SW480 (cell line): Measurements from ENCODE around the gene NECAB2.

ENCODE experiments used
- DNase-seq: peaks from one replicate; pipeline ENCODE4 v3.0.0-alpha.2; 2016; ENCODE audit warnings: low spot score

NECAB2 gene

DNA sequence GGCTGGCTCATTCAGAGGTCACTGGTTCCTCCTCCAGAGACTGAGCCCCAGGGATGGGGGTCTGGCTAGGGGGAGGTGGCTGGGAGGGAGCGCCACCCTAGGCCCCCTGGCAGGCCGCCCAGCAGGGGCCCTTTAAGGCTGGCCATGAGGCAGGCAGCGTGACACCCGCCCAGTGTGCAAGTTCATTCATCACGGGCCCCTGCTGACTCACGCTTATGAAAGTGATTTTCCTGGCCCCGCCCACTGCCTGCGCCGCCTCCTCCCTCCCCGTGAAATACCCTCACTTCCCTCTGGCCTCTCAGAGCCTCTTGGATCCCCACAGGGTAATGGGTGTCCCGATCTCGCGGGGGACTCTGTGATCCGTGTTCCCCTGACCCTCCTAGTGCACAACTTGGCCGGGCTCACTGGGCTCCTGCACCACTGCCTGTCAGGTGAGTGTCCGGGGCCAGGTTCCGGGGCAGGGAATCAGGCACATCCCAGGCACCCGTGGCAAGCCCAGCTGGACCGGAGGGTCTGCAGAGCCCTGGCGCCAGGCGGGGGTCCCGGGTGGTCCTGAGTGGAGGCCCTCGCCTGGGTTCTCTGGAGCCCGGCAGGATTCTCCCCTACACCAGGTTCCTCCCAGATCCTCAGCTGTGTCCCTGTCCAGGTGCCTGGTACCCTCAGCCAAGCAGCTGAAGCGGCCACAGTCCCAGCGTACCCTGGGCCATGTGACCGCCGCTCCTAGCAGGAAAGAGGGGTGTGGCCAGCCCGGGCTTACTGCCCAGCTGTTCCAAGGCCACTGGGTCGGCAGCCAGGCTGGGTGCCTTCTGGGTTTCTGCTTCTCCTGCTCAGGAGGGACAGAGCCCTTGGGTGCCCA, 14.9 kb upstream of the NECAB2 start, which contains the start of gene OSGIN1:
TSS of gene OSGIN1 (plus strand) at position 301 of the 856 bp plus-strand sequence. CDS start 4,432 bp downstream, outside the sequence.
- peak; percentile 89 for DNase-seq

- DNase-seq = peak; percentile 62
Measured at GRCh38 chr16:83953796-83954576, 14.1 kb upstream of the NECAB2 start.

DNA sequence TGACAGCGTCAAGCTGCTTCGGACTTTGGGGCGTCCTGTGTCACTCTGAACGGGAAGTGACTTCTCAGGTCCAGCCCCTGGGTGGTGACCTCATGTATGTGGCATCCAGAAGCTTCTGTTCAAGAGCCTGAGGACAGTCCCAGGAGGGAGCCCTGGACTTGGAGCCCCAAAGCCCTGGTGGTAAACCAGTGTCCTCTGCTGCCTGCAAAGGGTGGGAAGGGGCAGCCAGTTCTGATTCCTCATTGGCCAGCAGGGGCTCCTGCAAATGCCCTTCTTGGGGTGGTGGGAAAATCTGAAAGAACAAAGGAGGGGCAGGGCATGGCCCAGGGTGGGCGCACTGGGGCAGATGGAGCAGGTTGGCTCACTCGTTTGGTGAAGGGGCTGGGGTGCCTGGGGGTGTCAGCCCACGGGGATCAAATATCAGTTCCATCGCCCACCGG, 13.4 kb upstream of the NECAB2 start:
- DNase-seq = peak; percentile 57

DNA sequence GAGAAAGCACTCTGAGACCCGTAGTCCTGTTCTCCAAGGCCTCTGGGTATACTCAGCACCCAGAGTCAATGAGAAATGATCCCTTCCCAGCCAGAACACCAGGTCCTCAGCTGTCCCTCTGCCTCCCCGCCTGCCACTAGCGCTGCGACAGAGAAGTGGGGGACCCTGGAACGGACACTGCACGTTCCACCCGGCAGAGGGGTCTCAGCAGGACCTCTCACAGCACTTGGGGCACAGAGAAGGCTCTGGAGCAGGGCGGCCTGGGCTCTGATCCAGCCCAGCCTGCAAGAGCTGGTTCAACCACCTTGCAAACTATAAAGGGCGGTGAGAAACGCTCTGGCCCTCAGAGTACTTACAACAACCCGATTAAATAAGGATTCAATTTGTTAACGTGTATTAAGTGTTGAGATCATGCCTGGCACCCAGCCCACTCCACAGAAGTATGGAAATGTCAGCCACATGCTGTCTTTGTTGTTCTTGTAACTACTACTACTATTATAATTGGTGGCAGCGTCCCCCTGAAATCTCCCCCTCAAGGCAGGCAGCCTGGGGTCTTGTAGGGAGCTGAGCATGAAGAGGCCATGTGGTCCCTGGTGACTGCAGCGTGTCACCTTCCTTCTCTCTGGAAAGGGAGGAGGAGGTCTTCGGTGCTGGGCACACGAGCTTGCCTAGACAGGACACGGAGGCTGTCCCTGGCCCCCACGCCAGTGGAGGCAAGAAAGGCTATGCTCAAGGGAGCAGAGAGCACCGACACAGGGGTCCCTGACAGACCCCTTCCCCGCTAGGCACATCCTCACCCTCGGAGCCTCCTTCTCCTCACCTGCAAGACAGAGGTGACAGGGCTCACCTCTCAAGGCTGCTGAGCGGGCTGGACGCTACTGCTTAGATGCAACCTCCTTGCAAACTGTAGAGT, 12.6 kb upstream of the NECAB2 start:
- no peak for DNase-seq

GRCh38 chr16:83956336-83957289, 11.4 kb upstream of the NECAB2 start:
- peak; percentile 70 for DNase-seq

DNA sequence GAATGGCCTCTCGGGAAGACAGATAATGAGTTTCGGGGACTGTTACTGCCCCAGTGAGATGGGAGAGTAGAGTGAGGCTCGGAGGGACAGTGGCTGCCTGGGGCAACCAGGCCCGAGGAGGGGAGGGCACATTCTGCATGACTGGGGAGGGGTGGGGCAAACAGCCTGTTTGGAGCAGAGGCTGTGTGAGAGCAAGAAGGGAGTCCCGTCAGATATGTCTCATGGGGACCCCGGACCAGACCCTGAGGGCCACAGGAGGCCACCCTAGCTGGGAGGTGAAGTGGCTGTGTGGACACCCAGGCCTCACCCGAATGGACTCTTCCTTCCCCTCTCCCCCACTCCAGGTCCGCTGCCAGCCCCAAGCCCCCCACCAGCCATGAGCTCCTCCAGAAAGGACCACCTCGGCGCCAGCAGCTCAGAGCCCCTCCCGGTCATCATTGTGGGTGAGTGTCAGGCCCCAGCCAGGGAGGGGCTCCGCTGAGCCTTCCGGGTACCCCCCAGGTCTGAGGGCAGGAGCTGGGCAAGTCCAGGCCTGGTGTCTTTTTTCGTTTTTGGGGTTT, 10.7 kb upstream of the NECAB2 start:
- DNase-seq = no peak

DNA sequence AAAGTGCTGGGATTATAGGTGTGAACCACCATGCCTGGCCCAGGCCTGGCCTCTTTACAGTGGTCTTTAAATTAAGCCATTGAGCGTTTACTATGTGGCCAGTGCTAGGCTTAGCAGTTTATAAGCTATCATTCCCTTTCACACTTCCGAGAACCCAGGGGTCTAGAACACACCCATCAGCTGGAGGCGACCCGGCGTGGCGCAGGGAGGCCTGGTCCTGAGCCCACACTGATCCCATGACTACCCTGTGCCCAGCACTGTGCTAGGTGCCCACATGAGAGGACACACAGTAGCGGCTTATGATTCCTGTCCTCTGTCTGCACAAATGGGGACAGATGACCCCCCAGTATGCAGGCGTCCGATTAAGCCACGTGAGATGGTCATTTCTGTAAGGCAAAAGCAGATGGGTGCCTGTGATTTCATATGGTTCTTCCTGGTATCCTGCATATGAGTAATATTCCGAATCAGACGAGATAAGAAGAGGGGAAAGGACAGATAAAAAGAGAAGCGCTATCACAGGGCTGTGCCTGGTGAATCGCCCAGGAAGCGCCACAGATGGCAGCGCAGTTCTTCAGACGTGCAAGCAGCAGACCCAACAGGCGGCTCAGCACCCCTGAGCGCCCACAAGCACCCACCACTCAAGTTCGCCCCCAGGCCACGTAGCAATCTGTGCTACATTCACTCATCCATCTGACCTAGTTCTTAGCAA, 9.8 kb upstream of the NECAB2 start:
- DNase-seq = no peak

DNA sequence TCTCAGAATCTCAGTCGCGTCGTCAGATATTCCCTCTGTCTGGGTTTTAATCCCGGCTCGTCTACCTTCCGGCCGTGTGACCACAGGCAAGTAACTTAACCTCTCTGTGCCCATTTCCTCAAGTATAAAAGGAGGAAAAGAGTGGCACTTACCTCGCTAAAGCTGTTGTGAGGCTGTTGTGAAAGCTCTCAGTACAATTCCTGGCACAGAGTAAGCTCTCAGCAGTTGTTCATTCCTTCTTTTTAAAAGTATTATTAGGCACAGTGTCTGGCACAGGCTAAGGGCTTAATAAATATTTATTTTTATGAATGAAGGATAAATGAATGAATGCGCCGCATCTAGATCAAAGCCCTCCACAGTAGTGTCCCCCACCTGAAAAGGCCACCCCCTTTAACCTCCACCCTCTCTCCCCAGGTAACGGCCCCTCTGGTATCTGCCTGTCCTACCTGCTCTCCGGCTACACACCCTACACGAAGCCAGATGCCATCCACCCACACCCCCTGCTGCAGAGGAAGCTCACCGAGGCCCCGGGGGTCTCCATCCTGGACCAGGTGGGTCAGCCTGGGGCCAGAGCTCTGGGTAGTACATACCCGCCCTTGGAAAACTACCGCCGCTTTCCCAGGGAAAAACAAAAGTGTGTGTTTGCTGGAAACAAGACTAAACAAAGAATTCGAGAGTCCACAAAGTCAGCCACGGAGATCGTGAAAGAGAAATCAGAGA, 9.0 kb upstream of the NECAB2 start:
- DNase-seq = no peak

DNA sequence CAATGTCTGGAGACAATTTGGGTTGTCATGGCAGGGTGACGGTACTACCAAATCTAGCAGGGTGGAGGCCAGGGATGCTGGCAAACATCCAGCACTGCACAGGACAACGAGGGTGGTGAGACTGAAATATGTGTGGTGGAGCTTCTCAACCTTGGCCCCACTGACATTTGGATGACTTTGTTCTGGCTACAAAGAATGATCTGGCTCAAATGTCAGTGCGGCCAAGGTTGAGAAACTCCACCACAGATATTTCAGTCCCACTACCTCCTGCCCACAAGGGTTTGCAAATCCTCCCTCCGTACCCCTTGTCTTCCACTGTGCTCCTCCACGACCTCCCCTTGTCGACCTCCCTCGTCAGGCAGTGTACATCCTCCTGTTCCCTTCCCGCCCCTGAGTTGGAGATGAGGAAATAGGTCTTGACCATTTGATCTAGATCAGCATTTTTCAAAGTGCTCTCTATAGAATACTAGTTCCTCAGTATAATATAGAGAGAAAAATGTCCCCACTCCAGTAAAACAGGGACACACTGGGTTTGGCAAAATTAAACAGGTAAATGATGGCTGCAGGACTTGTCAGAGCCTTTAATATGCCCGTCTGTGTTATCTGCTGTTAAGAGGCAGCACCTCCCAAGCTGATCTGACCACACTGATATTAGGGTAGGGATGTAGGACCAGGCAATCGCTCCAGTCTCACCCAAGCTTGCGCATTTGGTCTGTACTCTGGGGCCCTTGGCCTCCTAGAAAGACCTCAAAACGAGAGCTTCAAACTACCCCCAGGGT, 8.2 kb upstream of the NECAB2 start:
- no peak for DNase-seq

- no peak for DNase-seq
Measured at GRCh38 chr16:83960521-83961249, 7.4 kb upstream of the NECAB2 start.

DNA sequence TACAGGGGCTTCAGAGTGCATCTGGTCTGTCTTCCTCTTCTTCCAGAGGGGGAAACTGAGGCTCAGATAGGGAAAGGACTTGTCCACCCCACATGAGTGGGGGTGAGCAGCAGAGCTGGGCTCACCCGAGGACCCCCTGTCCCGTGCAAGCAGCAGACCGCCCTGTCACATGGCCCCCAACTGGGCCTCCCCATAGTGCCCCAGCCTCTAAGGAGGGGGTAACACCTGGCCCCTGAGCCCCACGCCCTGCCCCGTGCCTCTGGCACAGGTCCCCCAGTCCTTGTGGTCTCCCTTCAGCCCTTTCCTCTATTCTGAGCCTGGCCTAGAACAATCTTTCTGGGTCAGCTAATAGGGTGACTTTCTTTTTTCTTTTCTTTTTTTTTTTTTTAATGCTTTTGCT, 6.5 kb upstream of the NECAB2 start:
- no peak for DNase-seq

- DNase-seq = no peak
Measured at GRCh38 chr16:83963277-83964119, 4.5 kb upstream of the NECAB2 start.

- no peak for DNase-seq
Measured at GRCh38 chr16:83964684-83965443, 3.2 kb upstream of the NECAB2 start.

- DNase-seq = no peak
Measured at GRCh38 chr16:83965444-83966152, 2.4 kb upstream of the NECAB2 start.

DNA sequence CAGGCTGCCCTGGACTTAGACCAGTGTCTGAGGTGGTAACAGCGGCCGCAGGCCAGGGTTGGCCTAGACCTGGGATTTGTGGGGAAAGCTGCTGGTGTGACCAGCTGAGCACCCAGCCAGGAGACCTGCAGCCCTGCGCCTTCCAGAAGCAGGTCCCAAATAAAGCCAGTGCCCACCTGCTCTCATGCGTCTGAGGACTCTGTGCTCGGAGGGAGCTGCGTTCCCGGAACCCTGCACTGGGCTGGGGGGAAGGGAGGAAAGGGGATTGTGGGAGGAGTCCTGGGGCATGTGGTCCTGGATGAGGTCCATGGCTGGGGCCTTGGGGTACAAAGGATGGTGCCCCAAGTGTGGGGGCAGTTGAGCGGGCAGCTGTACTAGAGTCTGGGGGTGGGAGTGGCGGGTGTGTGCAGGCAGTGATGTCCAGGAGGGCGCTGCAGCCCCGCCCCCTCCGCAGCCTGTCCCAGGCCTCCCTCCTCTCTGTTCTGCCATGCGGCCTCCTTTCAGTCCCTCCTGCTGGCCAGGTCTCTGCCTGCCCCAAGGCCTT, 1.8 kb upstream of the NECAB2 start:
- no peak for DNase-seq
